ENCODE measurements around the gene PKN1.

GRCh38 chr19:14411938-14412245, 21.2 kb upstream of the PKN1 start:
- TF ChIP-seq CTCF (IDR thresholded peaks at IDR 0.05) (no peak), POLR2A (IDR thresholded peaks at IDR 0.05) (no peak)
